Pancreas (tissue), 10 donors: Measurements from ENCODE around the gene MCHR2. TPM values are rescaled to one million over a fixed set of nuclear protein-coding genes. Genes with fewer than 3 reads are reported as not detected.

Experiments
- ATAC-seq, 4 donors: fragments of 200-7000 bp; cut with Tn5 transposase; one replicate each; pipeline versions ENCODE4 v1.8.0 to v1.9.1; 2020; ENCODE audit warnings: mild to moderate bottlenecking in 4 of 4, moderate library complexity in 4 of 4
- DNase-seq, 6 donors: peaks; one replicate each; pipeline ENCODE4 v3.0.0-alpha.2; 2020
- FAIRE-seq: peaks from 2 replicates; lab custom pipeline; 2012; peaks lifted over from hg19 to GRCh38; lab: Jason Lieb, UNC
- H3K27ac ChIP-seq, 4 donors: fragments of 200-600 bp; sonication (generic); 1 replicate in 3 of 4; 2 replicates in 1 of 4; pipeline versions ENCODE4 v1.5.0 to v1.8.0; 2020
- H3K27me3 ChIP-seq, 4 donors: fragments of 200-600 bp; one replicate each; pipeline ENCODE4 v1.8.0; 2021
- H3K36me3 ChIP-seq, 3 donors: fragments of 200-600 bp; sonication (generic) in 1 of 3; one replicate each; pipeline versions ENCODE4 v1.5.0 to v1.8.0; 2020 to 2021
- H3K4me1 ChIP-seq, 3 donors: fragments of 200-600 bp; one replicate each; pipeline ENCODE4 v1.8.0; 2021
- H3K4me3 ChIP-seq, 4 donors: fragments of 200-600 bp; sonication (generic) in 2 of 4; one replicate each; pipeline versions ENCODE4 v1.5.0 to v1.8.0; 2020 to 2021
- H3K9me3 ChIP-seq, 4 donors: fragments of 200-600 bp; one replicate each; pipeline ENCODE4 v1.8.0; 2021
- CTCF ChIP-seq, 4 donors: fragments of 200-600 bp; sonication (generic) in 3 of 4; IDR thresholded peaks; one replicate each; pipeline versions ENCODE4 v1.5.0 to v1.8.0; 2021; ENCODE audit warnings: antibody characterized with exemption in 4 of 4
- WGBS, 2 donors: extraction: QIAGEN DNeasy Blood & Tissue Kit; methylation state at CpG; one replicate each; pipeline ENCODE4 v1.1.7; 2013; 5-methylcytosine and 5-hydroxymethylcytosine counted together
- intact Hi-C, 3 donors: fragments of 100-400 bp; cut with DNase I; formaldehyde crosslinking; loops; one replicate each; pipeline versions ENCODE4 v1.11.1 to v1.14.2; 2022
- polyA plus RNA-seq, 2 donors: library from polyadenylated mRNA; stranded (reverse); fragments of 200-250 nt; gene quantifications; one replicate each; pipeline ENCODE4 v1.2.3, GENCODE V29; 2013
- total RNA-seq, 6 donors: library from RNA; stranded (reverse); fragmentation: NEBNext Ultra II Directional in 4 of 6; extraction: Animal tissue kit (Norgen Biotek cat#: 25700) in 4 of 6; gene quantifications; one replicate each; pipeline versions ENCODE4 v1.2.1 to v1.2.4, GENCODE V29; 2021 to 2023
- donor health status: healthy with polysubstance abuse.
- donor health status: DM: no; HTN: no; CAD: no; lungs with moderate emphysema.
- donor health status: DM: no; HTN: no; CAD: no.
- donor health status: control.
- donor health status: control.
- donor health status: Bipolar disorder and iron deficiency.
- donor health status: DM: yes; HTN: yes; CAD: no.
- donor health status: DM: no; HTN: no; CAD: no.
- donor health status: DM: no; HTN: no; CAD: no.
- donor health status: DM: yes; HTN: yes; CAD: no.

Gene MCHR2
- total and polyA plus RNA-seq, 8 donors, result not detected

GRCh38 chr6:100008857-100009256, 14.8 kb upstream of the MCHR2 start:
- peaks cover 0 to 2% (median 0%) of the 10 kb centered on the region in 3 donors for H3K4me1 ChIP-seq
- H3K4me3 ChIP-seq, result no peak overlapping the region
- H3K9me3 ChIP-seq, result no peaks in the 10 kb centered on the region
- H3K36me3 ChIP-seq, result no peaks in the 10 kb centered on the region
- intact Hi-C loops, result no loop called here
- DNase-seq (no peak), FAIRE-seq (no peak), ATAC-seq (no peak)
- H3K27me3 ChIP-seq, result peaks cover 0 to 5% (median 0%) of the 10 kb centered on the region in 4 donors
- TF ChIP-seq CTCF (IDR thresholded peaks at IDR 0.05), result no peak
- 70 to 80% methylated on average over 6 of the region's 6 CpGs for WGBS, 2 donors
- no peak overlapping the region for H3K27ac ChIP-seq

- peak; percentile 64 to 87 (median 83) for TF ChIP-seq CTCF (IDR thresholded peaks at IDR 0.05)
- DNase-seq (peak; percentile 18 to 61 (median 46)), FAIRE-seq (no peak), ATAC-seq (peak; percentile 71 to 95 (median 92))
- 0 to 2% methylated on average over 3 of the region's 3 CpGs for WGBS, 2 donors
- Histone ChIP-seq H3K27me3 (no peaks in the 10 kb centered on the region), H3K4me1 (peaks cover 0 to 2% (median 0%) of the 10 kb centered on the region in 3 donors), H3K36me3 (no peaks in the 10 kb centered on the region), H3K4me3 (no peak overlapping the region), H3K27ac (no peak overlapping the region), H3K9me3 (no peaks in the 10 kb centered on the region)
- intact Hi-C loops, result no loop called here
Measured at GRCh38 chr6:100001915-100002388, 7.9 kb upstream of the MCHR2 start.

GRCh38 chr6:99997141-99997540, 3.1 kb upstream of the MCHR2 start:
- Histone ChIP-seq H3K27me3 (peaks cover 0 to 12% (median 2%) of the 10 kb centered on the region in 4 donors), H3K27ac (no peak overlapping the region), H3K36me3 (no peaks in the 10 kb centered on the region), H3K4me3 (no peak overlapping the region), H3K9me3 (no peaks in the 10 kb centered on the region), H3K4me1 (no peaks in the 10 kb centered on the region)
- FAIRE-seq (no peak), DNase-seq (no peak), ATAC-seq (no peak)
- intact Hi-C loops, result no loop called here
- no peak for TF ChIP-seq CTCF (IDR thresholded peaks at IDR 0.05)

- no peak for TF ChIP-seq CTCF (IDR thresholded peaks at IDR 0.05)
- ATAC-seq (no peak), FAIRE-seq (no peak), DNase-seq (no peak)
- no peaks in the 10 kb centered on the region for H3K36me3 ChIP-seq
- H3K27ac ChIP-seq, result no peak overlapping the region
- 64 to 69% methylated on average over 1 of the region's 1 CpG for WGBS, 2 donors
- intact Hi-C loops, result no loop called here
- peaks cover 0 to 12% (median 2%) of the 10 kb centered on the region in 4 donors for H3K27me3 ChIP-seq
- no peak overlapping the region for H3K4me3 ChIP-seq
- no peaks in the 10 kb centered on the region for H3K4me1 ChIP-seq
- H3K9me3 ChIP-seq, result no peaks in the 10 kb centered on the region
Measured at GRCh38 chr6:99995916-99996315, 1.9 kb upstream of the MCHR2 start.

- no peak for TF ChIP-seq CTCF (IDR thresholded peaks at IDR 0.05)
- Histone ChIP-seq H3K27me3 (peaks cover 0 to 12% (median 2%) of the 10 kb centered on the region in 4 donors), H3K27ac (no peak overlapping the region), H3K9me3 (no peaks in the 10 kb centered on the region), H3K36me3 (no peaks in the 10 kb centered on the region), H3K4me1 (no peaks in the 10 kb centered on the region), H3K4me3 (peak overlapping the region in 1 of 4 donors; percentile 41)
- FAIRE-seq, result no peak
- 33 to 41% methylated on average over 9 of the region's 9 CpGs for WGBS, 2 donors
- DNase-seq, result no peak
- no peak for ATAC-seq
- intact Hi-C loops, result no loop called here
Measured at GRCh38 chr6:99993146-99993532, 884 bp downstream of the MCHR2 start.
